SK-N-SH (cell line): Measurements from ENCODE around the gene GARNL3. TPM values are rescaled to one million over a fixed set of nuclear protein-coding genes. Genes with fewer than 3 reads are reported as not detected.

Experiments used
- CTCF ChIA-PET: fragments of 300-600, 350-600 bp; formaldehyde crosslinking; extraction: SDS; loops from one replicate; lab custom pipeline; 2021; lab: Yijun Ruan, JAX
- POLR2A ChIA-PET: fragments of 350-600 bp; sonication (Branson Sonifier 250); formaldehyde crosslinking; extraction: SDS; loops from one replicate; lab custom pipeline; 2020; ENCODE audit warnings: antibody characterized with exemption, inconsistent platforms; lab: Yijun Ruan, JAX
- DNase-seq: peaks from one replicate; pipeline ENCODE4 v3.0.0; 2012
- H2AFZ ChIP-seq: fragments of 200-600 bp; sonication (generic); 2 replicates; pipeline ENCODE4 v1.8.1; 2016; ENCODE audit warnings: antibody characterized with exemption, mild to moderate bottlenecking, low read depth
- H3F3A ChIP-seq: fragments of 200-600 bp; sonication (generic); replicated peaks from 2 replicates; pipeline ENCODE3; 2016; ENCODE audit warnings: antibody characterized with exemption, mild to moderate bottlenecking; ENCODE audit not compliant: insufficient read depth
- H3K27ac ChIP-seq, 2 experiments: fragments of 200-500 bp in 1 of 2; fragments of 200-600 bp in 1 of 2; sonication (Bioruptor generic) in 1 of 2; sonication (generic), shearing (Covaris generic) in 1 of 2; 2 replicates each; pipeline versions ENCODE4 v1.5.1 to v1.6.1; 2014 to 2016; ENCODE audit warnings: low read depth in 2 of 2, inconsistent platforms in 1 of 2, low read length in 1 of 2, mild to moderate bottlenecking in 1 of 2, mixed read lengths in 1 of 2
- H3K27me3 ChIP-seq: fragments of 200-600 bp; sonication (generic), shearing (Covaris generic); 2 replicates; pipeline ENCODE4 v1.6.1; 2016; ENCODE audit warnings: mixed run types; ENCODE audit not compliant: insufficient read depth
- H3K36me3 ChIP-seq, 2 experiments: fragments of 200-500 bp in 1 of 2; fragments of 200-600 bp in 1 of 2; sonication (Bioruptor generic) in 1 of 2; sonication (generic) in 1 of 2; replicated peaks in 1 of 2; 2 replicates each; pipeline versions ENCODE3 to v1.5.1; 2014 to 2016; ENCODE audit warnings: low read length in 1 of 2, mild to moderate bottlenecking in 1 of 2; ENCODE audit not compliant: insufficient read depth in 2 of 2, control insufficient read depth in 1 of 2
- H3K4me1 ChIP-seq, 2 experiments: fragments of 200-500 bp in 1 of 2; fragments of 200-600 bp in 1 of 2; sonication (Bioruptor generic) in 1 of 2; sonication (generic), shearing (Covaris generic) in 1 of 2; 2 replicates each; pipeline versions ENCODE4 v1.5.1 to v1.6.1; 2014 to 2016; ENCODE audit warnings: low read depth in 1 of 2, low read length in 1 of 2, mixed run types in 1 of 2; ENCODE audit not compliant: insufficient read depth in 2 of 2, control insufficient read depth in 1 of 2
- H3K4me2 ChIP-seq: fragments of 200-600 bp; sonication (generic), shearing (Covaris generic); 2 replicates; pipeline ENCODE4 v1.6.1; 2017; ENCODE audit warnings: mixed run types
- H3K4me3 ChIP-seq, 2 experiments: fragments of 200-500 bp in 1 of 2; fragments of 200-600 bp in 1 of 2; sonication (Bioruptor generic) in 1 of 2; sonication (generic), shearing (Covaris generic) in 1 of 2; 2 replicates each; pipeline versions ENCODE4 v1.5.1 to v1.8.1; 2014 to 2016; ENCODE audit warnings: low read depth in 2 of 2, inconsistent platforms in 1 of 2, low read length in 1 of 2, mild to moderate bottlenecking in 1 of 2, mixed read lengths in 1 of 2, moderate library complexity in 1 of 2
- H3K79me2 ChIP-seq: fragments of 200-600 bp; sonication (generic); 2 replicates; pipeline ENCODE4 v1.8.1; 2017; ENCODE audit warnings: mild to moderate bottlenecking; ENCODE audit not compliant: insufficient read depth
- H3K9ac ChIP-seq: fragments of 200-600 bp; sonication (generic); 2 replicates; pipeline ENCODE4 v1.6.1; 2017; ENCODE audit warnings: mixed run types
- H3K9me2 ChIP-seq: fragments of 200-600 bp; sonication (generic); 2 replicates; pipeline ENCODE4 v1.6.1; 2017; ENCODE audit warnings: mixed run types
- H3K9me3 ChIP-seq: fragments of 200-600 bp; sonication (generic); 2 replicates; pipeline ENCODE4 v1.6.1; 2017; ENCODE audit warnings: mixed run types, mild to moderate bottlenecking, moderate library complexity
- H4K20me1 ChIP-seq: fragments of 200-600 bp; sonication (generic); 2 replicates; pipeline ENCODE4 v1.6.1; 2017; ENCODE audit warnings: mild to moderate bottlenecking, mixed run types; ENCODE audit not compliant: insufficient read depth
- CHD2 ChIP-seq: fragments of 150-350 bp; IDR thresholded peaks from 2 replicates; pipeline ENCODE4 v1.6.1; 2018; ENCODE audit warnings: low read length; ENCODE audit not compliant: partially characterized antibody
- ELF1 ChIP-seq: IDR thresholded peaks from 2 replicates; pipeline ENCODE4 v1.4.0; 2012
- EZH2phosphoT487 ChIP-seq: fragments of 200-600 bp; sonication (generic); IDR thresholded peaks from 2 replicates; pipeline ENCODE4 v1.6.1; 2017; ENCODE audit warnings: low read depth, mixed run types, mild to moderate bottlenecking, antibody characterized with exemption, moderate library complexity, borderline replicate concordance
- FOXJ3 ChIP-seq: sonication (generic); formaldehyde crosslinking; IDR thresholded peaks from 2 replicates; pipeline ENCODE4 v1.5.1; 2020; ENCODE audit warnings: mild to moderate bottlenecking, missing genetic modification reagents
- FOXM1 ChIP-seq: IDR thresholded peaks from 2 replicates; pipeline ENCODE4 v1.4.0; 2012; ENCODE audit warnings: low read depth, mild to moderate bottlenecking
- GABPA ChIP-seq: IDR thresholded peaks from 2 replicates; pipeline ENCODE4 v1.4.0; 2012; ENCODE audit warnings: low read depth, mild to moderate bottlenecking
- GATA2 ChIP-seq: sonication (generic); formaldehyde crosslinking; IDR thresholded peaks from 2 replicates; pipeline ENCODE4 v1.5.0; 2020; ENCODE audit warnings: mild to moderate bottlenecking, missing genetic modification reagents
- JUND ChIP-seq: IDR thresholded peaks from 2 replicates; pipeline ENCODE4 v1.4.0; 2012
- MEF2A ChIP-seq: IDR thresholded peaks from 2 replicates; pipeline ENCODE4 v1.4.0; 2012; ENCODE audit warnings: low read depth, borderline replicate concordance
- MXI1 ChIP-seq: IDR thresholded peaks from 2 replicates; pipeline ENCODE4 v1.6.1; 2012; ENCODE audit warnings: mild to moderate bottlenecking, low read depth, low read length, improper control_type of control experiment
- NRF1 ChIP-seq: IDR thresholded peaks from 2 replicates; pipeline ENCODE4 v1.6.1; 2012; ENCODE audit warnings: low read depth, mild to moderate bottlenecking, low read length
- PBX3 ChIP-seq: IDR thresholded peaks from 2 replicates; pipeline ENCODE4; 2012
- POLR2AphosphoS5 ChIP-seq: IDR thresholded peaks from 2 replicates; pipeline ENCODE4 v1.6.1; 2012; ENCODE audit warnings: low read depth, low read length
- RFX5 ChIP-seq: IDR thresholded peaks from 2 replicates; pipeline ENCODE4 v1.6.1; 2012; ENCODE audit warnings: mild to moderate bottlenecking, improper control_type of control experiment, low read length
- RXRA ChIP-seq: IDR thresholded peaks from 2 replicates; pipeline ENCODE4 v1.4.0; 2012; ENCODE audit warnings: low read depth, mild to moderate bottlenecking, borderline replicate concordance
- SIN3A ChIP-seq: IDR thresholded peaks from 2 replicates; pipeline ENCODE4 v1.6.1; 2012; ENCODE audit warnings: low read depth, mild to moderate bottlenecking, low read length, moderate library complexity, borderline replicate concordance
- SMC3 ChIP-seq: IDR thresholded peaks from 2 replicates; pipeline ENCODE4 v1.6.1; 2012; ENCODE audit warnings: low read depth, low read length, improper control_type of control experiment
- TCF12 ChIP-seq: IDR thresholded peaks from 2 replicates; pipeline ENCODE4 v1.4.0; 2012
- TEAD4 ChIP-seq: IDR thresholded peaks from 2 replicates; pipeline ENCODE4 v1.4.0; 2012; ENCODE audit warnings: mild to moderate bottlenecking, borderline replicate concordance; ENCODE audit not compliant: insufficient read depth
- USF1 ChIP-seq: IDR thresholded peaks from 2 replicates; pipeline ENCODE4 v1.4.0; 2012; ENCODE audit warnings: low read depth, borderline replicate concordance
- ZBTB33 ChIP-seq: IDR thresholded peaks from 2 replicates; pipeline ENCODE4 v1.4.0; 2012; ENCODE audit warnings: low read depth, borderline replicate concordance
- WGBS: methylation state at CpG from one replicate; pipeline ENCODE4 v1.1.6; 2017; ENCODE audit warnings: low lambda C conversion rate; 5-methylcytosine and 5-hydroxymethylcytosine counted together
- polyA plus RNA-seq, 3 experiments: library from polyadenylated mRNA; depleted of rRNA; stranded (reverse); fragments of >200 nt; gene quantifications; 2 replicates each; pipeline ENCODE4 v1.2.3, GENCODE V29; 2012

The GARNL3 gene
- polyA plus RNA-seq, 1 of the 3 experiments (the other 2 are of a cell fraction) = 9.1 TPM

GRCh38 chr9:127423934-127424675, 159.5 kb downstream of the GARNL3 start, which contains the start of gene ZNF79 (continued):
- TF ChIP-seq RFX5 (no peak), GATA2 (CRISPR knock-in tag) (no peak), CHD2 (peak; percentile 95), ELF1 (peak; percentile 77), POLR2AphosphoS5 (peak; percentile 44), FOXM1 (no peak), USF1 (0 out of 2 replicates have a peak, but pooled peaks have one; percentile 16)

GRCh38 chr9:127424676-127424999, 160.1 kb downstream of the GARNL3 start:
- peaks cover 9 to 15% of the 10 kb centered on the region in 2 experiments for H3K36me3 ChIP-seq
- peak overlapping the region; percentile 93; the same call in 1 of the 2 replicates for H2AFZ ChIP-seq
- peaks cover 7 to 18% of the 10 kb centered on the region in 2 experiments; a peak in 3 of 4 replicates for H3K4me1 ChIP-seq
- CTCF ChIA-PET = interaction anchor here (1.7 kb wide), 1 partner anchor 210 kb away, joined by 5 read pairs; no protein-coding TSS in a partner anchor
- peaks cover 71% of the 10 kb centered on the region for H3K79me2 ChIP-seq
- H3K4me2 ChIP-seq = peak overlapping the region; percentile 91
- no peaks in the 10 kb centered on the region for H3K9me3 ChIP-seq
- no peaks in the 10 kb centered on the region for H3K9me2 ChIP-seq
- peak overlapping the region; percentile 90 to 97 for H3K4me3 ChIP-seq
- TF ChIP-seq SMC3 = no peak
- TF ChIP-seq PBX3 = no peak
- TF ChIP-seq TEAD4 = 0 out of 2 replicates have a peak, but pooled peaks have one; percentile 5
- 0 out of 2 replicates have a peak, but pooled peaks have one; percentile 29 for TF ChIP-seq MXI1
- no peak for TF ChIP-seq RFX5
- no peak for TF ChIP-seq TCF12
- DNase-seq = no peak
- H3K27ac ChIP-seq = peak overlapping the region; percentile 82 to 98; a peak in 3 of 4 replicates
- POLR2A ChIA-PET = interaction anchor here (1.0 to 2.2 kb wide), 4 partner anchors 10 to 361 kb away, joined by 3 to 12 read pairs (median 4); partner anchors contain the start of gene CDK9
- 1% methylated on average over 13 of the region's 13 CpGs for WGBS
- H4K20me1 ChIP-seq = peaks cover 10% of the 10 kb centered on the region; the same call in 1 of the 2 replicates
- no peaks in the 10 kb centered on the region for H3K27me3 ChIP-seq
- peaks cover 4% of the 10 kb centered on the region for H3F3A ChIP-seq
- H3K9ac ChIP-seq = peak overlapping the region; percentile 72

GRCh38 chr9:127426756-127427155, 162.2 kb downstream of the GARNL3 start:
- CTCF ChIA-PET = no interaction called here
- Histone ChIP-seq H2AFZ (no peak overlapping the region), H3K36me3 (peaks cover 15 to 34% of the 10 kb centered on the region in 2 experiments), H3K79me2 (peaks cover 90% of the 10 kb centered on the region), H4K20me1 (peaks cover 10% of the 10 kb centered on the region; the same call in 1 of the 2 replicates), H3K4me1 (peaks cover 7 to 18% of the 10 kb centered on the region in 2 experiments; a peak in 3 of 4 replicates), H3K27ac (no peak overlapping the region), H3F3A (no peaks in the 10 kb centered on the region), H3K9ac (no peak overlapping the region), H3K27me3 (no peaks in the 10 kb centered on the region), H3K9me2 (no peaks in the 10 kb centered on the region), H3K4me3 (0 out of 4 replicates have a peak overlapping the region, but pooled peaks of 1 of the 2 experiments have one; percentile 3), H3K9me3 (no peaks in the 10 kb centered on the region), H3K4me2 (no peak overlapping the region)
- DNase-seq = no peak
- 100% methylated on average over 2 of the region's 2 CpGs for WGBS
- POLR2A ChIA-PET = no interaction called here
- TF ChIP-seq MXI1 (no peak), POLR2AphosphoS5 (no peak), MEF2A (no peak), GATA2 (CRISPR knock-in tag) (no peak), ZBTB33 (no peak), USF1 (no peak), NRF1 (no peak), EZH2phosphoT487 (no peak), FOXJ3 (CRISPR knock-in tag) (no peak), SIN3A (no peak), JUND (no peak), RFX5 (no peak), SMC3 (no peak), RXRA (no peak), GABPA (no peak)
